GM12878 (cell line): ENCODE results near the gene GRK1. TPM values are rescaled to one million over a fixed set of nuclear protein-coding genes. Genes with fewer than 3 reads are reported as not detected.

Experiments used
- ATAC-seq: fragments of 200-7000 bp; cut with Tn5 transposase; 3 replicates; pipeline ENCODE4 v1.9.1; 2020; ENCODE audit warnings: mild to moderate bottlenecking, moderate library complexity
- BruUV-seq: library from RNA; stranded (reverse); fragments of 400-500 nt; replicated peaks from 2 replicates; lab custom pipeline; 2021; lab: Mats Ljungman, UMichigan
- CTCF ChIA-PET: fragments of 300-600 bp; sonication (Branson Sonifier 250); formaldehyde crosslinking; extraction: SDS; loops from one replicate; lab custom pipeline; 2021; ENCODE audit warnings: inconsistent platforms; lab: Yijun Ruan, JAX
- POLR2A ChIA-PET: fragments of 350-600 bp; formaldehyde crosslinking; extraction: SDS; loops from one replicate; lab custom pipeline; 2021; ENCODE audit warnings: inconsistent platforms; lab: Charles Lee
- RAD21 ChIA-PET: fragments of 300-600 bp; sonication (Branson Sonifier 250); formaldehyde crosslinking; loops from one replicate; lab custom pipeline; 2023; ENCODE audit warnings: antibody characterized with exemption; ENCODE audit not compliant: unreplicated experiment; lab: Charles Lee
- SMC1A ChIA-PET: fragments of 300-600 bp; sonication (Branson Sonifier 250); formaldehyde crosslinking; loops from one replicate; lab custom pipeline; 2023; ENCODE audit not compliant: unreplicated experiment, uncharacterized antibody; lab: Charles Lee
- DNase-seq: peaks from one replicate; pipeline ENCODE4 v3.0.0-alpha.2; 2011; ENCODE audit warnings: low read depth, low spot score
- FAIRE-seq: peaks from 3 replicates; lab custom pipeline; 2011; peaks lifted over from hg19 to GRCh38; lab: Jason Lieb, UNC
- H2AFZ ChIP-seq: 2 replicates; pipeline ENCODE4 v1.6.0; 2011; ENCODE audit warnings: low read depth, low read length, control low read depth; ENCODE audit not compliant: control insufficient read depth
- H3K27ac ChIP-seq: 2 replicates; pipeline ENCODE4 v1.5.1; 2011; ENCODE audit warnings: control low read depth; ENCODE audit not compliant: control insufficient read depth, insufficient read depth
- H3K27me3 ChIP-seq, 2 experiments: replicated peaks in 1 of 2; 2 replicates each; pipeline versions ENCODE4 v1.6.0 to v1.6.1; 2011; ENCODE audit warnings: low read length in 1 of 2; ENCODE audit not compliant: control insufficient read depth in 2 of 2, insufficient read depth in 2 of 2
- H3K36me3 ChIP-seq, 2 experiments: 2 replicates each; pipeline ENCODE4 v1.5.1; 2011; ENCODE audit warnings: low read length in 1 of 2; ENCODE audit not compliant: control insufficient read depth in 2 of 2, insufficient read depth in 2 of 2
- H3K4me1 ChIP-seq: 2 replicates; pipeline ENCODE4 v1.6.1; 2011; ENCODE audit warnings: mild to moderate bottlenecking, low read length, moderate library complexity, mixed read lengths; ENCODE audit not compliant: control insufficient read depth, insufficient read depth
- H3K4me2 ChIP-seq: 2 replicates; pipeline ENCODE4 v1.6.0; 2011; ENCODE audit warnings: control low read depth; ENCODE audit not compliant: control insufficient read depth, insufficient read depth
- H3K4me3 ChIP-seq: fragments of 200-600 bp; sonication (generic); 2 replicates; pipeline ENCODE4 v1.5.1; 2016
- H3K79me2 ChIP-seq: 2 replicates; pipeline ENCODE4 v1.6.0; 2011; ENCODE audit warnings: low read length; ENCODE audit not compliant: control insufficient read depth, insufficient read depth
- H3K9ac ChIP-seq: 2 replicates; pipeline ENCODE4 v1.8.0; 2011; ENCODE audit warnings: low read length, control low read depth, mixed read lengths; ENCODE audit not compliant: control insufficient read depth, insufficient read depth
- H3K9me3 ChIP-seq: replicated peaks from 3 replicates; pipeline ENCODE4 v1.5.1; 2011; ENCODE audit warnings: mild to moderate bottlenecking, low read length; ENCODE audit not compliant: control insufficient read depth, insufficient read depth
- H4K20me1 ChIP-seq: 2 replicates; pipeline ENCODE4 v1.6.0; 2011; ENCODE audit not compliant: control insufficient read depth, insufficient read depth
- CHD2 ChIP-seq: IDR thresholded peaks from 2 replicates; pipeline ENCODE4 v1.6.1; 2011; ENCODE audit warnings: low read depth, low read length, improper control_type of control experiment, borderline replicate concordance
- NFIC ChIP-seq: IDR thresholded peaks from 2 replicates; pipeline ENCODE4 v1.6.1; 2012; ENCODE audit warnings: low read depth, mild to moderate bottlenecking, inconsistent platforms, low read length, moderate library complexity
- NRF1 ChIP-seq: conservative IDR thresholded peaks from 2 replicates; pipeline ENCODE4 v1.6.1; 2011; ENCODE audit warnings: mild to moderate bottlenecking, low read depth, low read length, improper control_type of control experiment
- POLR2AphosphoS2 ChIP-seq: IDR thresholded peaks from 2 replicates; pipeline ENCODE4 v1.6.1; 2011; ENCODE audit warnings: low read depth, mild to moderate bottlenecking, low read length, improper control_type of control experiment, moderate library complexity
- RBBP5 ChIP-seq: fragments of 200-600 bp; sonication (generic); conservative IDR thresholded peaks from 2 replicates; pipeline ENCODE4 v1.6.1; 2016
- TBL1XR1 ChIP-seq: IDR thresholded peaks from 2 replicates; pipeline ENCODE4 v1.6.1; 2012; ENCODE audit warnings: low read depth, low read length, improper control_type of control experiment
- YBX1 ChIP-seq: fragments of 450-650 bp; IDR thresholded peaks from 2 replicates; pipeline ENCODE4 v1.6.1; 2016; ENCODE audit warnings: antibody characterized with exemption
- ZBED1 ChIP-seq: IDR thresholded peaks from 2 replicates; pipeline ENCODE4 v1.6.1; 2016; ENCODE audit warnings: borderline replicate concordance
- WGBS: methylation state at CpG from one replicate; pipeline ENCODE4 v1.1.6; 2016; ENCODE audit warnings: low lambda C conversion rate; ENCODE audit not compliant: insufficient replicate concordance, insufficient coverage; ENCODE audit errors: missing lambda C conversion rate; 5-methylcytosine and 5-hydroxymethylcytosine counted together
- in situ Hi-C: fragments of 300-500 bp; cut with MboI; formaldehyde crosslinking; loops from 9 replicates; pipeline ENCODE4 v1.14.3; 2018; ENCODE audit warnings: mixed read lengths
- intact Hi-C: fragments of 100-400 bp; cut with micrococcal nuclease; formaldehyde crosslinking; loops from one replicate; pipeline ENCODE4 v1.14.2; 2022; ENCODE audit not compliant: unreplicated experiment
- polyA plus RNA-seq, 11 experiments: library from polyadenylated mRNA; depleted of rRNA in 4 of 11; unstranded in 6 of 11; stranded (reverse) in 5 of 11; fragments of >200 nt; fragmentation: Nextera tagmentation in 4 of 11; fragmentation: Illumina TruSeq in 1 of 11; extraction: Ambion mirVana in 4 of 11; extraction: Trizol in 1 of 11; gene quantifications; 1 replicate in 1 of 11; 2 replicates in 10 of 11; pipeline versions ENCODE4 v1.2.1 to v1.2.3, GENCODE V29; 2011 to 2016; ENCODE audit warnings: inconsistent platforms in 2 of 11, missing spikeins in 2 of 11, low read depth in 1 of 11
- total RNA-seq, 4 experiments: library from RNA; depleted of rRNA in 3 of 4; stranded (reverse); fragments of >200 nt in 3 of 4; fragmentation: Illumina TruSeq in 1 of 4; extraction: Trizol in 1 of 4; gene quantifications; 2 replicates each; pipeline versions ENCODE4 v1.2.1 to v1.2.3, GENCODE V29; 2013 to 2021
- TF ChIP-seq, protein P1 (sequence below): fragments of 450-650 bp; conservative IDR thresholded peaks from 2 replicates; pipeline ENCODE4 v1.6.1; 2017; ENCODE audit warnings: mild to moderate bottlenecking, moderate library complexity

GRK1 gene
- total and polyA plus RNA-seq, 10 of the 15 experiments (the other 5 are each of a cell fraction or from before 2014, with no cell fraction given) = under 0.01 to 0.04 TPM; not detected in 8

DNA sequence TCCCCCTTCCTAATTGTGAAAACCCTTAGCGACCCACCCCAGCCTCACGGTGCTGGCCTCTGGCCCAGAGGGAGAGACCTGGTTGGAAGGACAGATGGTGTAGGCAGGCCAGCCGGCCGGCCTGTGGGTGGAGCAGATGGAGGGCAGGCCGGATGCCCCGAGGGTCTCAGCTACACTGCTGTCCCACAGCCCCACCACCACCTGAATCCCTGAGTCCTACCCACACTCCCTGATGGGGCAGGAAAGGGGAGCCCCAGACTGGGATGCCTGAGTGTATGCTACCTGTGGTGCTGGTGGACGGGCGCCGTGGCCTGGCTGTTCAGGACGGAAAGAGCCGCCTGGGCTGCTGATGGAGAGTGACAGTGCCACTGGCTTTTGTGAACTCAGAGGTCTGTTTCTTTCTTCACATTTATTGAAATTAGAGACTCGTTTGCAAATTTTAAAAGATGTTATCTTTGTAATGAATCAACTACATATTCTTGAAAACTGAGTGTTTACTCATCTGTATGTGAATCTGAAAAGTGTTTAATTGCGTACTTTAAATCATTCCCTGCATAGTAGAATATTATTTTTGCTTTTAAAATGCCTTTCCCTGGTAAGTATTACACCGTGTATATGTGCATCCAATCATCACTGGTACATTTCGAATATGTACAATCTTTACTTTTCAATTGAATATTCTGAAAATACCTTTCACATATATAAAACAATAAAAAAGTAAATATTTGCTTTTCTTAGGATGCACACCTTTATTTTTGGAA, 46.8 kb upstream of the GRK1 start:
- ChIA-PET SMC1A (no interaction called here), CTCF (no interaction called here), RAD21 (no interaction called here), POLR2A (no interaction called here)
- no peak overlapping the region for H3K4me2 ChIP-seq
- H3K27me3 ChIP-seq = no peaks in the 10 kb centered on the region
- ATAC-seq = no peak
- H3K27ac ChIP-seq = no peak overlapping the region
- no peak overlapping the region for H3K4me3 ChIP-seq
- no peak for DNase-seq
- H3K36me3 ChIP-seq = peaks cover 13 to 21% of the 10 kb centered on the region in 2 experiments; a peak in 3 of 4 replicates
- H2AFZ ChIP-seq = no peak overlapping the region
- H3K9me3 ChIP-seq = no peaks in the 10 kb centered on the region
- H3K9ac ChIP-seq = no peak overlapping the region
- in situ Hi-C loops = no loop called here
- intact Hi-C loops = no loop called here
- WGBS = 91% methylated on average over 15 of the region's 15 CpGs
- no peak for TF ChIP-seq NRF1
- TF ChIP-seq, protein P1, sequence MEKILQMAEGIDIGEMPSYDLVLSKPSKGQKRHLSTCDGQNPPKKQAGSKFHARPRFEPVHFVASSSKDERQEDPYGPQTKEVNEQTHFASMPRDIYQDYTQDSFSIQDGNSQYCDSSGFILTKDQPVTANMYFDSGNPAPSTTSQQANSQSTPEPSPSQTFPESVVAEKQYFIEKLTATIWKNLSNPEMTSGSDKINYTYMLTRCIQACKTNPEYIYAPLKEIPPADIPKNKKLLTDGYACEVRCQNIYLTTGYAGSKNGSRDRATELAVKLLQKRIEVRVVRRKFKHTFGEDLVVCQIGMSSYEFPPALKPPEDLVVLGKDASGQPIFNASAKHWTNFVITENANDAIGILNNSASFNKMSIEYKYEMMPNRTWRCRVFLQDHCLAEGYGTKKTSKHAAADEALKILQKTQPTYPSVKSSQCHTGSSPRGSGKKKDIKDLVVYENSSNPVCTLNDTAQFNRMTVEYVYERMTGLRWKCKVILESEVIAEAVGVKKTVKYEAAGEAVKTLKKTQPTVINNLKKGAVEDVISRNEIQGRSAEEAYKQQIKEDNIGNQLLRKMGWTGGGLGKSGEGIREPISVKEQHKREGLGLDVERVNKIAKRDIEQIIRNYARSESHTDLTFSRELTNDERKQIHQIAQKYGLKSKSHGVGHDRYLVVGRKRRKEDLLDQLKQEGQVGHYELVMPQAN = no peak
- no peak for TF ChIP-seq RBBP5
- TF ChIP-seq POLR2AphosphoS2 = no peak
- TF ChIP-seq CHD2 = no peak
- no peak for TF ChIP-seq TBL1XR1
- no peak for TF ChIP-seq YBX1
- TF ChIP-seq ZBED1 = no peak
- no peak for TF ChIP-seq NFIC
- no peaks in the 10 kb centered on the region for H3K4me1 ChIP-seq
- H4K20me1 ChIP-seq = no peaks in the 10 kb centered on the region
- peaks cover 10% of the 10 kb centered on the region for H3K79me2 ChIP-seq
- FAIRE-seq = no peak
- BruUV-seq = no TSS peak
